ENCODE results near the gene PSMB10.
"Not testable (repeated sequence)": the region's sequence is repeated elsewhere in the genome, so short reads cannot be mapped to it uniquely, and the experiment has no call there.

Gene PSMB10

DNA sequence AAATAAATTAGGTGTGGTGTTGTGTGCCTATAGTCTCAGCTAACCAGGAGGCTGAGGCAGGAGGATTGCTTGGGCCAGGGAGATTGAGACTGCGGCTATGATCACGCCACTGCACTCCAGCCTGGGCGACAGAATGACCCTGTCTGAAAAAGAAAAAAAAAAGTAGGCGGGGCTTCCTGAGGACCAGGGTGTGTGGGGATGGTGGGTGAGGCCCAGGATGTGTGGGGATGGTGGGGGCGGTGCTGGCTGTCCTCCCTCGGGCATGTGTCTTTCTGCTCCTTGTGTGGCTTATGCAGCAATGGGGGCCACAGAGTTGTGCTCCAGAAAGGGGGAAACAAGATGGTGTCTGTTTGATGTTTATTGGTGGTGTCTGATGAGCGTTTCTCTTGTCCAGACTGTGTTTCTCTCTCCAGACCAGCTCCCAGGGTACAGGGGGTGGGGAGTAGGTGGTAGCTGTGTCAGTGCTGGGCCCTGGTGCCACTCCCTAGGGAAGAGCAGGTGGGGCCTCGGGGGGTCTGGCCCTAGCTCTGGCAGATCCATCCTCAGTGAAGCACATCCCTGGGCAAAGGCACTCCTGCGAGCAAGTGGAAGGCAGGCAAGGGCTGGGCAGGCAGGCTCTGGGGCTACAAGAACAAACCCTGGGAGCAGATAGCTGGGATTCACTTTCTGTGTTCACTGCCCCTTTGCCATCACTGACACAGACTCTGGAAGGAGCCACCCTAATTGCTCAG is 5.0 kb upstream of the PSMB10 start:
- DNase-seq, result no peak

DNA sequence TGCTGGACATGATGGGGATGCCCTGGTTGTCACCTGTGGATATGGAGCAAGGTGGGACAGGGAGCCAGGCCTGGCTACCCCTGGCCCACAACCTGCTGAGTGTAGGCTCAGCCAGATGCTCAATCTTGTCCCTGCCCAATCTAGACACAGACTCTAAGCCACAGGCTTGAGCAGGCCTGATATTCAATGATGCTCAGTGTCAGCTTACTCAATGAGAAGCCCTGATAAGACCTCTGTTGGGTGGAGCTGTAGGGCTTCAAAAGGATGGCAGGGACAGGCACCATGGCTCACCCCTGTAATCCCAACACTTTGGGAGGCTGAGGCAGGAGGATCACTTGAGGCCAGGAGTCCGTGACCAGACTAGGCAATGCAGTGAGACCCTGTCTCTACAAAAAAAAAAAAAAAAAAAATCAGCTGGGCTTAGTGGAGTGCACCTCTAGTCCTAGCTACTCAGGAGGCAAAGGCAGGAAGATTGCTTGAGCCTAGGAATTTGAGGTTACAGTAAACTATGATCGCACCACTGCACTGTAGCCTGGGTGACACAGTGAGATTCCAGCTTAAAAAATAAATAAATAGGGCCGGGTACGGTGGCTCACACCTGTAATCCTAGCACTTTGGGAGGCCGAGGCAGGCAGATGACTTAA is 3.9 kb upstream of the PSMB10 start:
- no peak for DNase-seq

DNA sequence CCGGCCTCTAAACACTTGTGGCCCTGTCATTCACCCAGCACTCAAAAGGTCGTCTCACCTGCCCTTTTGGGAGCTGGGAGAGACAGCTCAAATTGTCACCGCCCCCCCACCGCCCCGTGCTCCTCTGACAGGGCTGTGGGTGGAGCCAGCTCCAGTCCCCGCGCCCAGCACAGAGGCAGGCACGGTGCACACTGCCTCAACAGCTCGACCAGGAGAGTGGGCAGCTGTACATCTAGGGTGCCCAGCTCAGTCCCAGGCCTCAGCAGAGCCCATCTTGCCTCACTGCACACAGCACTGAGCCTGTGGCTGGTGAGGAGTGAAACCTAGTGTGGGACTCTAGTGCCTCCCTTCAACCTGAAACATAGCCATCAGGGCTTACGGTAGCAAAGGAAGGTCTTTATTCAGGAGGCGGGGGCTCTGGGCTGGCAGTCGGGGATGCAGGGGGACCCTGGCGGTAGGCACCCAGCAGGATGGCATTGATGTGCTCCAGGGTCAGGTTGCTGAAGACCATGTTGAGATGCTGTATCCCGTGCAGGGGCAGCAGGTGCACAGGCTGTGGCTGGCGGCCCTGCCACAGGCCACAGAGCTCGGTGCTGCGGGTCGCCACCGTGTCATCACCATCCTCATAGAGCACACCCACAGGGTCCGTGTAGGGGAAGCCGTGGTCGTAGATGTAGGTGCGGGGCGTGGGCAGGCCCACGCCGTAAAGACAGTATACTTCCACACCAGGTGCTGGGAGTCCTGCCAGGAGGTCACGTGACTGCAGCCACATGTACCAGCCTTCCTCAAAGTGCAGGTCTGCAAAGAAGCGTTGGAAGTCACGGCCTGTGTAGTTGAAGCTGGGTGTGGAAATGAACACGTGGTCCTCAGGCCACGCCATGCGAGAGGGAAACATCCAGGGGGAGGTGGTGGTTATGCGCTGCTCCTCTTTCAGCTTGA is 3.1 kb upstream of the PSMB10 start:
- DNase-seq, result no peak

DNA sequence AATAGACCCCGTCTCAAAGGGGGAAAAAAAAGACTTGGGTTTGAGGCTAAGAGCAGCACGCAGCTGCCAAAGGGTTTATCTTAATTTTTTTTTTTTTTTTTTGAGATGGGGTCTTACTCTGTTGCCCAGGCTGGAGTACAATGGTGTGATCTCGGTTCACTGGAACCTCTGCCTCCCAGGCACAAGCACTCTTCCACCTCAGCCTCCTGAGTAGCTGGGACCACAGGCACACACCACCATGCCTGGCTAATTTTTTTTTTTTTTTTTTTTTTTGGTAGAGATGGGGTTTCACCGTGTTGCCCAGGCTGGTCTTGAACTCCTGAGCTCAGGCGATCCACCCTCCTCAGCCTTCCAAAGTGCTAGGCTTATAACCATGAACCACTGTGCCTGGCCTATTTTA is 1.1 kb upstream of the PSMB10 start:
- DNase-seq, result not testable (repeated sequence)

DNA sequence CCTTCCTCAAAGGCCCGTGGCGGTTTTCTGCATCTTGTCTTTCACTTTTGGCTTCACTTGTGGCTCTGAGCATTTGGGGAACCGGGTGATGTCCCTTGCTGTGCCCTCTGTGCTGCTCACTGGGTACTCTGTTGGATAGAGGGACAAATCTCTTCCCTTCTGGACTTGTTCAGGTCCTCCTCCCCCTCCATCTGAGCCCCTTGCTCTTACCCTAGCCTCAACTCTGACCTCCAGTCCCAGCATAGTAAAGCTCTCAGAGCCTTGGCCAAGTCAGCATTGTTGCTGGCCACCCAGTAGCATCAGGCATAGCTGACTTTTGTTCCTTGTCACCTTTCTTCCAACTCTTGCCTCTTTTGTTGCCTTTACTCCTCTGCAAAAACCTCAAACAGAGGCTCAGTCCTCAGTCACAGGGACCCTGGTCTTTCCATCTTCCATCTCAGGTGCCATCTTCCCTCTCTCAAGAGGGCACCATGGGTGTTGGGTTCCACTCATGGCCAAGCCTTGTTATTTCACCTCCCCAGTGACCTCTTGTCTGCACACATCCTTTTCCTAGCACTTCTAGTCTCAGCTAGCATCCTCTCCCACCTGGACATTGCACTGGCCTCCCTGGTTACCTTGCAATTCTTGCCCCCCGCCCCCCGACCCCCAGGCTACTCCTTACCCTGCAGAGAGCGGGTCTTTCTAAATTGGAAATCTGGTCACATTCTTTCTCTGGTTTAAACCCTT is 393 bp upstream of the PSMB10 start:
- no peak for DNase-seq

DNA sequence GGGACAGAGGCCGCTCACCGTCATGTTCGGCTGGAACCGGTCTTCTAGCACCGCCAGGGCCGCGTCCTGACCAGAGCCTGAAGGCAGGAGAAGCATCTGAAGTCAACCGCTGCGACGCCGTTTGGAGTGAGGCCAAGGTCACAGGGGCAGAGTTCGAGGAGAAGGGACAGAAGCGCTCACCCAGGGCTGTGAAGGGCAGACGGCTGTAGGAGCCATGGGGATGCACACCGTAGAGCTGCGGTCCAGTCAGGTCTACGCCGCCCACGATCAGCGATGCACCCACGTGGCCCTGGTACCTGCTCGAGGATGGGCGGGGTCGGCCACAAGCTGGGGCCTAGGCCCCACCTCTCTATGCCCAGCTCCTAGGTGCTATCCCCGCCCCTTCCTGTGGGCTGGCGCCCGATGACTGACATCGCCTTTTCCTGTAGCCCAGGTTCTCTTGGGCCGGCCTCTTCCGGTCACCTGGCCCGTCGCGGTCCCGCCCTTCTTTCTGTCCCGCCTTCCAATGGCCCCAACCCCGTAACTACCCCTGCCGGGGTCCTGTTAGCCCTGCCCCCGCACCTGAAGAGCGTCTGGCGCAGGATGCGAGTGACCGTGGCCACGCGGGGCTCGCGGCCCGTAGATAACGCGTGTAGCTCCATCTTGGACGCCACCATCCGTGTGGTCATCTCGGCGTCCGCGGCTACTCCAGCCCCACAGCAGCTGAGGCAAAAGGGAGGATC is 1.1 kb downstream of the PSMB10 start:
- DNase-seq, result peak; percentile 95 to 98

DNA sequence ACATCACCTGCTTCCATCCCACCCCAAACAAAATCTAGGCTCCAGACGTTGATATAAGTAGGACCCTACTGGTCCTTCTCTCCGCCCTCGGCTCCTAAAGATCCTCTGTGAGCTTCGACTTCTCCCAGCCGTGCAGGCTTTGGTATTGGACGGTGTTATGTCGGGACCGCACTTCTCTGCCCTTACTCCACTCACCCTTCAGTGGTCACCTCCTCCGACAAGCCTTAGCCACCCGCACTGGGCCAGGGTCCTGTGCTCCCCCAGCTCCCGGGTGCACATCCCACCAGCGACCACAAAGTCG is 1.6 kb downstream of the PSMB10 start:
- peak in 1 of 2 experiments; percentile 55 for DNase-seq

DNA sequence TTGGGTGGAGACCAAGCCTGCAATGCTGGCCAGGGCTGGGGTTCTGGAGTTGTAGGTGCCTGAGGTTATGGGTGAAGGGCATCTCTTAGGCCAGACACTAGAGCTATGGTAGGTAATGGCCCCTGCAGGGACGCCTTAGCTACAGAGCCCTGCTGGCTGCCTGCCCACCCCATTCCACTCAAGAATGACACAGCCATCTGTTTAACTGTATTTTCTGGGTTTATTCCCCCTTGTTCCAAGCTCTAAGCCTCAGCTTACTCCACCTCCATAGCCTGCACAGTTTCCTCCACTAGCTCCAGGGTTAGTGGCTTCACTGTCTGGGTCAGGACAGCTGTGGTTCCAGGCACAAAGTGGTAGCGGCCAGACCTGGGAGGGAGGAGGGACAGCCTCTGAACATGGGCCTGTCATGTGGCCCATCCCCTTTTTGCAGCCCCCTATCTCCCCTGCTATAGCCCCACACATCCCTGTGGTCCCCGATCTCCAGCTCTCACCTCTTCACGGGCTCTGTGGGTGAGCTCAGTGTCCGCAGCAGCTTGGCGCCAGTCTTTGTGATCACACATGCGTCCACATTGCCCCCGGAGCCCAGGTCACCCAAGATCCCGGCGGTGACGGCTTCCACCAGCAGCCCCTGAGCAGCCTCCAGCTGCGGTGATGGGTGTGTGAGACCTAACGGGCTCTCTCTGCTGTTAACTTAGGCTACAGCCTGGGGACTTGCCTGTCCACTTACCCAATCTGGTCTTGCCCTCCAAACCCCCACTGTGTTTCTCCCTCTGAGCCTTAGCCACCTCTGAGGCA is 2.1 kb downstream of the PSMB10 start:
- peak; percentile 55 to 88 for DNase-seq

DNA sequence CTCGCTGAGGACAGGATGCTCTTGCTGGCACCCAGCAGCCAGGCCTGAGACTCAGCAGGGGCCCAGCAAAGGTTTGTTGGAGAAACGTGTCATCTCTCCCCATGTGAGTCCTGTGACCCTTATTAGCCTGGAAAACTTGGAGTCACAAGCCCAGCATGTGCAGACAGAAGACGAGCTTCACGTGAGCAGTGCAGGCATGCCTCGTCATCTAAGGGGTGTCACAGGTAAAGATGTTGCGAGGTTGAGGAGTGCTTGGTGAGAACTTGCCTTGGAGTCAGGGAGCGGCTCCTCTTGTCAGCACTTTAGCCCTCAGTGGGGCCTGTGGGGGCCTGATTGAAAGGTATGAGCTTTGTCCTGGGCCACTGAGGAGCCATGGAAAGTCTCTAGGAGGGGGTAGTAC is 2.8 kb downstream of the PSMB10 start:
- no peak for DNase-seq

DNA sequence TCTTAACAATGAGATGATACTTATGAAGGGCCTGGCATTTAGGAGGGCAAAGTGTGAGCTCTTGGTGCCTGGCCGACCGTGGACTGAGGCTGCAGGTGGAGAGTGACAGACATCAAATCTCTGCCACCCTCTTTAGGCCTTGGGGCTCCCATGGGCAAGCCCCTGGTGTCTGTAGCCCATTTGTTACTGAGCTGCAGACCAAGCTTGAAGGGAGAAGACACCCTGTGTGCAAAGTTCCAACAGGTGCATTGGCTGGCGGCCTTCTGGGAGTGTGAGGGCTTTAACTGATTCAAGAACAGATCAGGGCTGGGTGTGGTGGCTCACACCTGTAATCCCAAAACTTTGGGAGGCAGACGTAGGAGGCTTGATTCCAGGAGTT is 4.2 kb downstream of the PSMB10 start:
- no peak for DNase-seq

DNA sequence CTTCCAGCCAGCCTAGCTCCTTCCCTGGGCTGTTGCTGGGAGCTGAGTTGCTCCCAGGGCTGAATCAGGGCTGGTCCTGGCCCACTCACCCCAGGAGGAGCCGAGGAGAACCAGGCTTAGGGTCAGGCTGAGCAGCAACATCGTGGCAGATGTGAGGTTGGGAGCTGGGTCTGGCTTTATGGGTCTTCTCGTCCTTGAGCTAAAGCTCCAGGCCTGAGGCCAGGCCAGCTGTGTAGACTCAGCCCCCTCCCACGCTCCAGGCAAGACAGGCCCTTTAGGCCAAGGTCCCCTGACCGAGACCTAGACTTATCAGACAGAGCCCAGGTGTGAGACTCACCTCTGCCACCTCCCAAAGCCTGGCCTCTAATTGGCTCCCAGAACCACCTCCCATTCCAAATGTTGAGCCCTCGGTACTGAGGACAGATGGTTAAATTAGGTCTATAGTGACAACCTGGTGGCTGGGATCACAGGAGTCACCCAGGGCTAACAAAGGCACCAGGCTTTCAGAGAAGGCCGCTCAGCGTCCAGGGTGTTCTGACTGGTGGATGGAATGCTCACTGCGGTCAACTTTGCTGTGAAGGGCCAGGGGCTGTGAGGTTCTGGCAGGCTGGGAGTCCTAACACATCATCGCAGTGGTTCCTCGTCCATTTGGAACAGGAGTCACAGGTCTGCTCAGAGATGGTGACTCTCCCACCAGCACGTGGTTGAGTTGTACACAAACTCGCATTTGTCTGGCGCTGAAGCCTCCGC is 4.8 kb downstream of the PSMB10 start, which contains the start of gene CTRL:
Gene CTRL, minus strand, starts transcription at position 151 of the 750 bp plus-strand sequence. Its CDS starts 10 bp downstream, at position 141.
- DNase-seq, result no peak

DNA sequence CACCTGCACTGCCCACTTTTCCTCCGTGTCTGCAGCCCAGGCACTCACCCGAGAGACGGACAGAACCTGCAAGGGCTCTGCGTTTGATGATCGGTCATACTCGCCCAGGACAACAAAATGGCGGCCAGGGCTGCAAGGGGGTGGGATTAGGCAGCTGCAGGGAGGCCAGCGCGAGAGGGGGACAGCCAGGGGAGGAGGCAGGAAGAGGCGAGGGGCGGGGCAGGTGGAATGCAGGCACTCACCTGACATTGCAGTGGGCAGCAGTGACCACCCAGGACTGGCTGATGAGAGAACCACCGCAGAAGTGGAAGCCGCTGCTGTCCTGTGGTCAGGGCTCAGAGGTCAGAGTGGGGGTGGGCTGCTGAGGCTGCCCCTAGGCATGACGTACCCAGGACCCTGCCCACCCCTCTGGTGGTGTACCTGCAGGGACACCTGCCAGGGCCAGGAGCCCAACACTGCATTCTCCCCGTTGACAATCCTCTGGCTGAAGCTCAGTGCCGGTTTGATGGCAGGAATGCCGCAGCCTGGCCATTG is 5.9 kb downstream of the PSMB10 start:
- DNase-seq, result no peak

DNA sequence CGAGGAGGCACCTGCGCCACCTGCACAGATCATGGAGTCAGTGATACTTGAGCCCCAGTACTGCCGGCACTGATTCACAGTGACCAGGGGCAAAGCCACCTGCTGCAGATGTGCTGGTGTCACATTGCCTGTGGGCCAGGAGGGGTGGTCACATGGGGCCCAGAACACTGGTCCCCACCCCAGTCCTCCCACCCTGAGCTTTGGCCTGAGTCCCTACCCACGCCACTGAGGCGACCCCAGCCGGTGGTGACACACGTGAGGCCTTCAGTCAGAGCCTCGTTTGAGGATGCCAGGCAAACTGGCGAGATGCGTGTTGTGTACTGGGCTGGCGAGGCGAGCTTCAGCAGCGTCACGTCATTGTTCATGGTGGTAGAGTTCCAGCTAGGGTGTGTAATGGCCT is 6.5 kb downstream of the PSMB10 start:
- no peak for DNase-seq

DNA sequence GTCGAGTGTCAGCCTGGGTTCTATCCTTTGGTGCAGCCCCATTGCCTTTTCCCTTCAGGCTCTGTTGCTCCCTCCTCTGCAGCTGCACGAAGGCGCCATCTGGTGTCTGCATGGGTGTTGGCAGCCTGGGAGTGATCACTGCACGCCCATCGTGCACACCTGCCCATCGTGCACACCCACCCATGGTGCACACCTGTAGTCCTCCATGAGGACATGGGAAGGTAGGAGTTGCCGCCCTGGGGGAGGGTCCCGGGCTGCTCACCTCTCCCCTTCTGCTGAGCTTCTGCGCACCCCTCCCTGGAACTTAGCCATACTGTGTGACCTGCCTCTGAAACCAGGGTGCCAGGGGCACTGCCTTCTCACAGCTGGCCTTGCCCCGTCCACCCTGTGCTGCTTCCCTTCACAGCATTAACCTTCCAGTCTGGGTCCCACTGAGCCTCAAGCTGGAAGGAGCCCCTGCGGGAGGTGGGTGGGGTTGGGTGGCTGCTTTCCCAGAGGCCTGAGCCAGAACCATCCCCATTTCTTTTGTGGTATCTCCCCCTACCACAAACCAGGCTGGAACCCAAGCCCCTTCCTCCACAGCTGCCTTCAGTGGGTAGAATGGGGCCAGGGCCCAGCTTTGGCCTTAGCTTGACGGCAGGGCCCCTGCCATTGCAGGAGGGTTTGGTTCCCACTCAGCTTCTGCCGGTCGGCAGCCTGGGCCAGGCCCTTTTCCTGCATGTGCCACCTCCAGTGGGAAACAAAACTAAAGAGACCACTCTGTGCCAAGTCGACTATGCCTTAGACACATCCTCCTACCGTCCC is 7.9 kb downstream of the PSMB10 start:
- peak; percentile 47 to 62 for DNase-seq

DNA sequence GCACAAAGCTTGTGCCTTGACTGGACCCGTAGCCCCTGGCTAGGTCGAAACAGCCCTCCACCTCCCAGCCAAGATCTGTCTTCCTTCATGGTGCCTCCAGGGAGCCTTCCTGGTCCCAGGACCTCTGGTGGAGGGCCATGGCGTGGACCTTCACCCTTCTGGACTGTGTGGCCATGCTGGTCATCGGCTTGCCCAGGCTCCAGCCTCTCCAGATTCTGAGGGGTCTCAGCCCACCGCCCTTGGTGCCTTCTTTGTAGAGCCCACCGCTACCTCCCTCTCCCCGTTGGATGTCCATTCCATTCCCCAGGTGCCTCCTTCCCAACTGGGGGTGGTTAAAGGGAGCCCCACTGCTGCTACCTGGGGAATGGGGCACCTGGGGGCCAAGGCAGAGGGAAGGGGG is 8.5 kb downstream of the PSMB10 start:
- no peak for DNase-seq

DNA sequence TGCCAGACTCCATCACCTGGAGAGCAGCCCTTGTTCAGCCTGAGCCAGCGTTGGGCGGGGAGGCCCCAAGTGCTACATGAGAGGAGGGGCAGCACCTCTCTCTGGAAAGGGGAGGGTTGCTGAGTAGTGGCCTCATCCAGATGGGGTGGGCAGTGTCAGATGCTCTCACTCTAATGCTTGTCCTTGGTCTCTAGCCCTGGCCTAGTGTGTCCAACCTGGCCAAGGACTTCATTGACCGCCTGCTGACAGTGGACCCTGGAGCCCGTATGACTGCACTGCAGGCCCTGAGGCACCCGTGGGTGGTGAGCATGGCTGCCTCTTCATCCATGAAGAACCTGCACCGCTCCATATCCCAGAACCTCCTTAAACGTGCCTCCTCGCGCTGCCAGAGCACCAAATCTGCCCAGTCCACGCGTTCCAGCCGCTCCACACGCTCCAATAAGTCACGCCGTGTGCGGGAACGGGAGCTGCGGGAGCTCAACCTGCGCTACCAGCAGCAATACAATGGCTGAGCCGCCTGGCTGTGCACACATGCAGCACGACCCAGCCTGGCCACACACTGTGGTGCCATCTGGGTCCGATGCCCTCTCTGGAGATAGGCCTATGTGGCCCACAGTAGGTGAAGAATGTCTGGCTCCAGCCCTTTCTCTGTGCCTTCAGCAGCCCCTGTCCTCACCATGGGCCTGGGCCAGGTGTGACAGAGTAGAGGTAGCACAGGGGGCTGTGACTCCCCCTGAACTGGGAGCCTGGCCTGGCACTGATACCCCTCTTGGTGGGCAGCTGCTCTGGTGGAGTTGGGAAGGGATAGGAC is 9.3 kb downstream of the PSMB10 start:
- no peak for DNase-seq

DNA sequence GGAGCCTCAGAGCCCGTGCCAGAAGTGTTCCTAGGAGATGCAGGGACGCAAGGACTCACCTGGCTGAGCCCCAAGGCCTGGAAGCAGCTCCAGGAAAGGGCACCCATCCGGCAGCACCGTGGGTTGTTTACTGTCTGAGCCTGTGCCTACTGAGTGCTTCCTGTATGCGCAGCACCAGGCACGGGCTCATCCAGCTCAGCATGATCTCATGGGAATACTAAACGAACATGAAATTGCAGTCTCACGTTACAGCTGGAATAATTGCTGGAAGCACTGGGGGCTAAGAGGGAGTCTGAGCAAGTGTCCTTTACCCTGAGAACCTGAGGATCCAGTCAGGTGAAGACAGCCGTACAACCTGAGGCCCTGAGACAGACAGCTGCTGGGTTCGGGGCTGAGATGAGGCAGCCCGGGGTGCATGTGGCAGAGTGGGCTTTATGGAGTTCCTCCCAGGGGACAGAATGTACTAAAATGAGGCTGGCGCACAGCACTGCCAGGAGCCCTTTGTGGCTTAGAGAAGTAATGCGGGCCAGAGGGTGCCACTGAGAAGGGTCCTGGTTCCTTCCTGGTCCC is 10.4 kb downstream of the PSMB10 start:
- peak; percentile 81 to 85 for DNase-seq
